ENCODE measurements around the gene SUSD3. TPM values are rescaled to one million over a fixed set of nuclear protein-coding genes. Genes with fewer than 3 reads are reported as not detected.

Gene SUSD3
- total and polyA plus RNA-seq, 4 donors: 4.1 to 19.2 (median 11.8) TPM

GRCh38 chr9:93020151-93020550, 38.4 kb upstream of the SUSD3 start:
- Histone ChIP-seq H3K27me3 (ENCODE audit: control insufficient read depth in 4 of 4, insufficient read depth in 4 of 4, low read length in 3 of 4) (no peaks in the 10 kb centered on the region), H3K9ac (ENCODE audit: low read depth in 1 of 2, low read length in 2 of 2) (no peak overlapping the region), H3K4me1 (ENCODE audit: control insufficient read depth in 4 of 4, insufficient read depth in 4 of 4, low read length in 3 of 4) (peaks cover 0 to 4% (median 2%) of the 10 kb centered on the region in 4 donors), H3K9me3 (ENCODE audit: control insufficient read depth in 4 of 4, low read length in 3 of 4) (no peaks in the 10 kb centered on the region), H3K36me3 (ENCODE audit: control insufficient read depth in 4 of 4, insufficient read depth in 3 of 4, low read depth in 1 of 4, low read length in 3 of 4) (no peaks in the 10 kb centered on the region), H3K4me3 (ENCODE audit: low read depth in 1 of 3, low read length in 3 of 3) (no peak overlapping the region), H3K27ac (ENCODE audit: low read depth in 1 of 2, low read length in 2 of 2) (no peak overlapping the region)
- no peak for DNase-seq (ENCODE audit: low spot score)
- 97% methylated on average over 11 of the region's 11 CpGs for WGBS
- no peak for TF ChIP-seq RAD21 (IDR thresholded peaks at IDR 0.05)
- no peak for TF ChIP-seq EGR1 (IDR thresholded peaks at IDR 0.05; ENCODE audit: low read depth in 2 of 2)
- TF ChIP-seq YY1 (IDR thresholded peaks at IDR 0.05): no peak
- no peak for TF ChIP-seq HNF4A (conservative IDR thresholded peaks at IDR 0.05)
- no peak for TF ChIP-seq ATF3 (IDR thresholded peaks at IDR 0.05)
- TF ChIP-seq NR2F2 (IDR thresholded peaks at IDR 0.05): no peak
- no peak for TF ChIP-seq HNF4G (IDR thresholded peaks at IDR 0.05)

- no peak for DNase-seq (ENCODE audit: low spot score)
- Histone ChIP-seq H3K4me3 (ENCODE audit: low read depth in 1 of 3, low read length in 3 of 3) (no peak overlapping the region), H3K9me3 (ENCODE audit: control insufficient read depth in 4 of 4, low read length in 3 of 4) (no peaks in the 10 kb centered on the region), H3K9ac (ENCODE audit: low read depth in 1 of 2, low read length in 2 of 2) (no peak overlapping the region), H3K27ac (ENCODE audit: low read depth in 1 of 2, low read length in 2 of 2) (no peak overlapping the region), H3K27me3 (ENCODE audit: control insufficient read depth in 4 of 4, insufficient read depth in 4 of 4, low read length in 3 of 4) (no peaks in the 10 kb centered on the region), H3K4me1 (ENCODE audit: control insufficient read depth in 4 of 4, insufficient read depth in 4 of 4, low read length in 3 of 4) (peaks cover 0 to 4% (median 2%) of the 10 kb centered on the region in 4 donors), H3K36me3 (ENCODE audit: control insufficient read depth in 4 of 4, insufficient read depth in 3 of 4, low read depth in 1 of 4, low read length in 3 of 4) (no peaks in the 10 kb centered on the region)
- WGBS: 87% methylated on average over 27 of the region's 27 CpGs
- TF ChIP-seq CTCF (IDR thresholded peaks at IDR 0.05; ENCODE audit: low read depth, low read length, missing input control): no peak
- TF ChIP-seq NR2F2 (IDR thresholded peaks at IDR 0.05): no peak
- TF ChIP-seq REST (IDR thresholded peaks at IDR 0.05): no peak
- no peak for TF ChIP-seq ATF3 (IDR thresholded peaks at IDR 0.05)
- TF ChIP-seq FOXA2 (IDR thresholded peaks at IDR 0.05): no peak
- TF ChIP-seq GABPA (IDR thresholded peaks at IDR 0.05 in 1 of 2, conservative IDR thresholded peaks at IDR 0.05 in 1 of 2): no peak
- TF ChIP-seq ZBTB33 (IDR thresholded peaks at IDR 0.05): no peak
- no peak for TF ChIP-seq HNF4G (IDR thresholded peaks at IDR 0.05)
- no peak for TF ChIP-seq MAX (IDR thresholded peaks at IDR 0.05)
- TF ChIP-seq FOXA1 (IDR thresholded peaks at IDR 0.05): no peak
- TF ChIP-seq TAF1 (conservative IDR thresholded peaks at IDR 0.05): no peak
- no peak for TF ChIP-seq RAD21 (IDR thresholded peaks at IDR 0.05)
- no peak for TF ChIP-seq EGR1 (IDR thresholded peaks at IDR 0.05; ENCODE audit: low read depth in 2 of 2)
These were observed 37.5 kb upstream of the SUSD3 start for GRCh38 chr9:93020771-93021670.
